Trophoblast cell (in vitro differentiated cells and primary cell): ENCODE measurements around the gene RGL1.
A peak's percentile ranks its signal among the peaks of the same experiment; 100 is the strongest.

Experiments
- DNase-seq, 2 donors: peaks; one replicate each; pipeline ENCODE4 v3.0.0-alpha.2; 2016
- H2AFZ ChIP-seq: 2 replicates; pipeline ENCODE4 v1.6.1; 2013; ENCODE audit warnings: low read length, moderate library complexity, mild to moderate bottlenecking; ENCODE audit not compliant: insufficient read depth, poor library complexity
- H2AK5ac ChIP-seq: 2 replicates; pipeline ENCODE4 v1.6.1; 2013; ENCODE audit warnings: mild to moderate bottlenecking, low read length
- H2BK120ac ChIP-seq: 2 replicates; pipeline ENCODE4 v1.6.1; 2013; ENCODE audit warnings: low read length, mild to moderate bottlenecking, moderate library complexity; ENCODE audit not compliant: insufficient read depth, poor library complexity
- H2BK12ac ChIP-seq: 2 replicates; pipeline ENCODE4 v1.6.1; 2013; ENCODE audit warnings: mild to moderate bottlenecking, low read length, moderate library complexity
- H2BK5ac ChIP-seq: 2 replicates; pipeline ENCODE4 v1.6.1; 2013; ENCODE audit warnings: low read length, low read depth, moderate library complexity, mild to moderate bottlenecking; ENCODE audit not compliant: poor library complexity
- H3K14ac ChIP-seq: 2 replicates; pipeline ENCODE4 v1.6.1; 2013; ENCODE audit warnings: mild to moderate bottlenecking, low read length
- H3K18ac ChIP-seq: 2 replicates; pipeline ENCODE4 v1.6.1; 2013; ENCODE audit warnings: mild to moderate bottlenecking, low read length
- H3K23ac ChIP-seq: 2 replicates; pipeline ENCODE4 v1.6.1; 2013; ENCODE audit warnings: low read length
- H3K27ac ChIP-seq: 2 replicates; pipeline ENCODE4 v1.5.1; 2013; ENCODE audit warnings: low read depth, mild to moderate bottlenecking, inconsistent platforms, low read length, moderate library complexity
- H3K27me3 ChIP-seq: 2 replicates; pipeline ENCODE4 v1.6.1; 2013; ENCODE audit warnings: inconsistent platforms, mild to moderate bottlenecking, low read length, moderate library complexity; ENCODE audit not compliant: insufficient read depth
- H3K36me3 ChIP-seq, 2 experiments: 1 replicate in 1 of 2; 2 replicates in 1 of 2; pipeline ENCODE4 v1.6.1; 2013; ENCODE audit warnings: low read length in 2 of 2, mild to moderate bottlenecking in 2 of 2, moderate library complexity in 1 of 2; ENCODE audit not compliant: insufficient read depth in 2 of 2, control insufficient read depth in 1 of 2
- H3K4ac ChIP-seq: 2 replicates; pipeline ENCODE4 v1.6.1; 2013; ENCODE audit warnings: low read depth, mild to moderate bottlenecking, low read length, moderate library complexity
- H3K4me1 ChIP-seq, 2 experiments: 1 replicate in 1 of 2; 2 replicates in 1 of 2; pipeline ENCODE4 v1.6.1; 2013; ENCODE audit warnings: low read length in 2 of 2, mild to moderate bottlenecking in 2 of 2, moderate library complexity in 1 of 2; ENCODE audit not compliant: insufficient read depth in 2 of 2, control insufficient read depth in 1 of 2
- H3K4me2 ChIP-seq: 2 replicates; pipeline ENCODE4 v1.6.1; 2013; ENCODE audit warnings: inconsistent platforms, mild to moderate bottlenecking, low read length, moderate library complexity
- H3K4me3 ChIP-seq: 2 replicates; pipeline ENCODE4 v1.5.1; 2013; ENCODE audit warnings: mild to moderate bottlenecking, low read depth, low read length, inconsistent platforms
- H3K79me1 ChIP-seq: one replicate; pipeline ENCODE4 v1.6.1; 2013; ENCODE audit warnings: low read length
- H3K79me2 ChIP-seq: 2 replicates; pipeline ENCODE4 v1.6.1; 2013; ENCODE audit warnings: low read length, mild to moderate bottlenecking; ENCODE audit not compliant: control insufficient read depth, insufficient read depth, poor library complexity
- H3K9ac ChIP-seq: 2 replicates; pipeline ENCODE4 v1.6.1; 2013; ENCODE audit warnings: mild to moderate bottlenecking, low read length
- H3K9me3 ChIP-seq: 2 replicates; pipeline ENCODE4 v1.6.1; 2013; ENCODE audit warnings: low read depth, mild to moderate bottlenecking, control low read depth, inconsistent platforms, low read length; ENCODE audit not compliant: insufficient read depth
- H4K12ac ChIP-seq: 2 replicates; pipeline ENCODE4 v1.6.1; 2013; ENCODE audit warnings: low read depth, mild to moderate bottlenecking, low read length, moderate library complexity
- H4K8ac ChIP-seq: 2 replicates; pipeline ENCODE4 v1.6.1; 2013; ENCODE audit warnings: low read depth, mild to moderate bottlenecking, low read length, moderate library complexity
- H4K91ac ChIP-seq: one replicate; pipeline ENCODE4 v1.6.1; 2013; ENCODE audit warnings: low read depth, mild to moderate bottlenecking, low read length, moderate library complexity
- WGBS: extraction: QIAGEN DNeasy Blood & Tissue Kit; methylation state at CpG from one replicate; pipeline ENCODE4 v1.1.7; 2013; ENCODE audit warnings: missing lambda C conversion rate; ENCODE audit not compliant: insufficient read length, insufficient coverage; ENCODE audit errors: extremely low coverage; 5-methylcytosine and 5-hydroxymethylcytosine counted together

The RGL1 gene

GRCh38 chr1:183914276-183914675 is 109.4 kb downstream of the RGL1 start:
- no CpG with 5 or more reads among the region's 3 CpGs for WGBS

GRCh38 chr1:183914891-183915290 is 110.0 kb downstream of the RGL1 start:
- Histone ChIP-seq H3K4me2 (no peak overlapping the region), H4K8ac (no peak overlapping the region), H2AK5ac (no peak overlapping the region), H3K4ac (no peak overlapping the region), H4K91ac (no peak overlapping the region), H3K9me3 (peaks cover 2% of the 10 kb centered on the region), H2BK120ac (no peak overlapping the region), H3K4me3 (no peak overlapping the region), H3K79me2 (no peaks in the 10 kb centered on the region), H3K79me1 (no peaks in the 10 kb centered on the region), H3K14ac (no peak overlapping the region), H3K27me3 (no peaks in the 10 kb centered on the region), H3K23ac (no peak overlapping the region), H2AFZ (no peak overlapping the region), H2BK5ac (no peak overlapping the region), H3K27ac (no peak overlapping the region), H3K18ac (no peak overlapping the region), H2BK12ac (no peak overlapping the region), H3K9ac (no peak overlapping the region), H3K36me3 (peaks cover 2 to 7% of the 10 kb centered on the region in 2 experiments), H4K12ac (no peak overlapping the region), H3K4me1 (no peaks in the 10 kb centered on the region)
- no peak for DNase-seq

More at GRCh38 chr1:183914276-183914675, 109.4 kb downstream of the RGL1 start:
- Histone ChIP-seq H3K27ac (no peak overlapping the region), H2BK12ac (no peak overlapping the region), H3K14ac (no peak overlapping the region), H4K91ac (no peak overlapping the region), H3K79me2 (no peaks in the 10 kb centered on the region), H4K12ac (no peak overlapping the region), H2BK120ac (no peak overlapping the region), H3K4me3 (no peak overlapping the region), H3K79me1 (no peaks in the 10 kb centered on the region), H4K8ac (no peak overlapping the region), H3K9ac (no peak overlapping the region), H3K4me1 (no peaks in the 10 kb centered on the region), H3K36me3 (peaks cover 2 to 7% of the 10 kb centered on the region in 2 experiments), H3K27me3 (no peaks in the 10 kb centered on the region), H3K4ac (no peak overlapping the region), H3K4me2 (no peak overlapping the region), H2AK5ac (no peak overlapping the region), H3K23ac (no peak overlapping the region), H2AFZ (no peak overlapping the region), H3K18ac (no peak overlapping the region), H2BK5ac (no peak overlapping the region), H3K9me3 (peaks cover 2% of the 10 kb centered on the region)
- no peak for DNase-seq

GRCh38 chr1:183915625-183916510 is 110.9 kb downstream of the RGL1 start:
- Histone ChIP-seq H3K9me3 (peaks cover 2% of the 10 kb centered on the region), H3K27me3 (no peaks in the 10 kb centered on the region), H3K4ac (no peak overlapping the region), H3K27ac (no peak overlapping the region), H3K23ac (no peak overlapping the region), H3K4me3 (peak overlapping the region; percentile 9), H4K12ac (no peak overlapping the region), H2BK12ac (no peak overlapping the region), H3K79me2 (no peaks in the 10 kb centered on the region), H2BK120ac (no peak overlapping the region), H2AK5ac (no peak overlapping the region), H3K36me3 (peaks cover 2 to 7% of the 10 kb centered on the region in 2 experiments), H4K8ac (no peak overlapping the region), H3K4me2 (no peak overlapping the region), H3K18ac (no peak overlapping the region), H2BK5ac (no peak overlapping the region), H4K91ac (no peak overlapping the region), H3K9ac (no peak overlapping the region), H3K14ac (no peak overlapping the region), H3K4me1 (no peaks in the 10 kb centered on the region), H2AFZ (no peak overlapping the region), H3K79me1 (no peaks in the 10 kb centered on the region)
- no CpG with 5 or more reads among the region's 10 CpGs for WGBS
- DNase-seq: peak; percentile 86 to 100

GRCh38 chr1:183916574-183916973 is 111.7 kb downstream of the RGL1 start:
- Histone ChIP-seq H3K14ac (no peak overlapping the region), H3K4me3 (peak overlapping the region; percentile 9), H2BK120ac (no peak overlapping the region), H4K12ac (no peak overlapping the region), H4K91ac (no peak overlapping the region), H2BK12ac (no peak overlapping the region), H2AK5ac (no peak overlapping the region), H3K36me3 (peaks cover 2 to 7% of the 10 kb centered on the region in 2 experiments), H3K4ac (no peak overlapping the region), H3K9ac (no peak overlapping the region), H3K79me2 (no peaks in the 10 kb centered on the region), H3K18ac (no peak overlapping the region), H4K8ac (no peak overlapping the region), H2BK5ac (no peak overlapping the region), H3K27ac (no peak overlapping the region), H3K9me3 (peaks cover 2% of the 10 kb centered on the region), H3K23ac (peak overlapping the region; percentile 56), H3K4me2 (no peak overlapping the region), H3K4me1 (no peaks in the 10 kb centered on the region), H3K79me1 (no peaks in the 10 kb centered on the region), H2AFZ (no peak overlapping the region), H3K27me3 (no peaks in the 10 kb centered on the region)
- DNase-seq: no peak
- WGBS: no CpG with 5 or more reads among the region's 8 CpGs
